ENCODE data around the gene LZTFL1.

Gene LZTFL1

DNA sequence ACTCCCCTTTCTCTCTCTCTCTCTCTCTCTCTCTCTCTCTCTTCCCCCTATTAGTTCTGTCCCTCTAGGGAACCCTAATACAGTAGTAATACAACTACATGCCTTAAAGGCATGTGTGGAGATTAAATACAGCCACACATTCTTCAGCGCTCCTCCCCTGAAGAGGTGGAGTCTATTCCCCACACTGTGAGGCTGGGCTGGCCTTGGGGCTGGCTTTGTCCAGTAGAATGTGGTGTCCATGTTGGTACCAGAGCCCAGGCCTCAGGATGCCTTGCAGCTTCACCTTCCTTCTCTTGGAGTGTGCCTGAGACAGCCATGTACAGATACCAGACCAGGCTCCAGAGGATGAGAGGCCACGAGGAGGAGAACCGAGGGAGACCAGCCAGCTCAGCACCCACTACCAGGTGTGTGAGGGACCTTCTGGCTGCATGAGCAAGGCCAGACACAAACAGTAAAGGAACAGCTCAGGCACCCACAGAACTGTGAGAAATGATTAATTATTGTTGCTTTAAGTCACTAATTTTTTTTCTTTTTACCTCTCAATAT, 56.2 kb downstream of the LZTFL1 start:
- DNase-seq (ENCODE audit: low spot score) = no peak

GRCh38 chr3:45783667-45784066, 58.3 kb downstream of the LZTFL1 start:
- DNase-seq (ENCODE audit: low spot score) = no peak

DNA sequence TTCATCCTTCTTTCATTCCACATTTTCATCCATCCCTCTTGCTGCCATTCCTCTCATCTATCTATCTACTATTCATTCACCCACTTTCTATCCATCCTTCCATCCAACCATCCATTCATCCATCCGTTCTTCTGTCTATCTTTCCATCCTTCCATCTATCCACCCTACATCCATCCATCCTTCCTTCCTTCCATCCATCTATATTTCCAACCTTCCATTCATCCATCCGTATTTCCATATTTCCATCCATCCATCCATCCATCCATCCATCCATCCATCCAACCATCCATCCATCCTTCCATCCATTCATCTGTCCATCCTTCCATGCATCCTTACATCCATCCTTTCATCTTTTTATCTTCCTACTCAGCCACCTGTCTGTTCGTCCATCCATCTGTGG, 59.5 kb downstream of the LZTFL1 start:
- no peak for DNase-seq (ENCODE audit: low spot score)

DNA sequence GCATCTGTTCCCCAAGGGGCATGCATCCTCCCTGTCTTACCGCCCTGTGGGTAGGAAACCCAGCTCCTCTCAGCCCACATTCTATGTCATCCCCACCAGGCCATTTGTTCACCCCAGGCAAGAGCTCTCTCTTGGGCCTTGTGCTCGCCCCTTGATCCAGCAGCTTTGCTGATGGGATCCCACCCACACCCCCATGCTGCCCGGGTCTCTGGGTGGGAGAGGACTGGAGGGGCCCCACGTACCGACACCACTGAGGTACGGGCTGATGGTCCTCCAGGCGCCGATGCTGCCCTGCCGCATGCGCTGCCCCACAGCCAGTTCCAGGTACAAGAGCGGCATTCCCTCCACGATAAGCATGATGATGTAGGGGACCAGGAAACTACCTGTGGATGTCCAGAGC, 60.1 kb downstream of the LZTFL1 start:
- DNase-seq (ENCODE audit: low spot score) = no peak

DNA sequence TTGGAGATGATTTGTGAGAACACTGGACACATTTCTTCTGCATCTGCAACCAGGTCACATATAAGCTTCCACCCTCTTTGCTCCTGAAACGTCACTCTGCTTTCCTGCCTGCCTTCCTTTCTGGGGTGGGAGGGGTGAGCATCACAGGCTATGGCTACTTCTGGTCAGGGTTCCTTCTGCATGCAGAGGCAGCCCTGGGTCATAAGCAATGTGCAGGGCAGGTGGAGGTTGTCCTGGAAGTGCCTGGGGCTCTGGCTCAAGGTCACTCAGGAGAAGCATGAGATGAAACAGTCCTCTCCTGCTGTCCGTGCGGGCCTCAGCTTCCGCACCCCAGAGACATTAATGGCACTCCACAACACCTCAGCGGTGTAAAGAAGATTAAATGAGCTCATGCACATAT, 60.6 kb downstream of the LZTFL1 start:
- no peak for DNase-seq (ENCODE audit: low spot score)

GRCh38 chr3:45779746-45780735, 61.9 kb downstream of the LZTFL1 start:
- no peak for DNase-seq (ENCODE audit: low spot score)

DNA sequence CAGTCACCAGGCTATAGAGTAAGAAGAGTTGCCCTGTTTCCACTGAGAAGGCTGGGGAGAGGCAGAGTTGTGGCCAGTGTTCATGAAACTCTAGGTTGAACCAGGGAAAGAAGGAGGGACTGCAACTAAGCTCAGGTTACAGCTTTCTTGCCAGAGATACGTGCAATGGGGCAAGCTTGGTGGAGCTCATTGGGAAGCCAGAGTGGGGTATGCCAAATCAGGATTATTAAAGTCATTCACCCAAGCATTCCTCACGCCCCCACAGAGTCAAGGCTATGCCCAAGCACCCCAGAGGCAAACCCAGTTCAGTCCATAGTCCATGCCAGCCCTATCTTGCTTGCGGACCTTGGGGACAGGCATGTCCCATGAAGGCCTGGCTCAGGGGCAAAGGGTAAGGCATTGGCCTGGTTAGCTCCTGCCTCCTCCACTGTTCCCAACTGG, 63.1 kb downstream of the LZTFL1 start:
- DNase-seq (ENCODE audit: low spot score) = no peak

- DNase-seq (ENCODE audit: low spot score) = no peak
Measured at GRCh38 chr3:45777746-45778386, 64.1 kb downstream of the LZTFL1 start.

GRCh38 chr3:45777111-45777745, 64.7 kb downstream of the LZTFL1 start:
- no peak for DNase-seq (ENCODE audit: low spot score)

- DNase-seq (ENCODE audit: low spot score) = no peak
Measured at GRCh38 chr3:45776611-45777010, 65.3 kb downstream of the LZTFL1 start.

GRCh38 chr3:45776301-45776595, 65.7 kb downstream of the LZTFL1 start:
- no peak for DNase-seq (ENCODE audit: low spot score)

DNA sequence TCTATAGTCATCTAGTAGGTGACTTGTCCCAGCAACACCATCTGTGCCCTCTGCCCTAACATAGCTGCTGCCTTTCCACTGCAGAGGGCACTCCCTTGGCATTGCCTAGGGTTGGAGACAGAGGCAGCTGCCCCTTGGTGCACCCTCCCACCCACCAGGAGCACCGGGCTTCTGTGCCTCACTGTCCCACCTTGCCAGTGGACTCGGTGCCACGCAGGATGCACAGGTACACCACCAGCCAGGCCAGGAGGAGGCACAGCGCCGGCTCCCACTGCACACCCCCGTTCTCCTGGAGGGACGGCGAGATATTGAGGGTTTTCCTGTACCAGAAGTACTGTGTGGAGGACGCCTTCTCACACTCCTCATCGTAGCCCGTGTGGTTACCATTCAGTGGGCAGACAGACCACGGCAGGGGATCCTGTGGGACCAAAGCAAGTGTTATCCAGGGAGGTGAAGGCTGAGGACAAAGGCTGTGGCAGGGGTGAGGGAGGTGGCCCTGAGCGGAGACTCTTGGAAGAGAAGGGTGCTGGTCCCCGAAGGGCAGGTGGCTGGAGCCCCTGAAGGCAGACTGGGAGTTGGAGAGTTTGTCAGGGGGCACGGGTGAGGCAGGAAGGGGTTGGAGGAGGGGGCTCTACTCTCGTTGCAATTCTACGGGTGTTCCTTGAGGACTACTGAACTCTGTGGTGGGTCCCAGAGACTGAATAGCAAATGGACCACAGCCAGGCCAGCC, 66.2 kb downstream of the LZTFL1 start:
- DNase-seq (ENCODE audit: low spot score) = no peak

- no peak for DNase-seq (ENCODE audit: low spot score)
Measured at GRCh38 chr3:45774581-45775521, 67.1 kb downstream of the LZTFL1 start.

GRCh38 chr3:45773714-45774449, 68.0 kb downstream of the LZTFL1 start:
- no peak for DNase-seq (ENCODE audit: low spot score)
